Loucy (cell line): ENCODE data around the gene MYADML2.

ENCODE experiments used
- H2AFZ ChIP-seq: fragments of 200-600 bp; sonication (generic); 2 replicates; pipeline ENCODE4 v1.6.0; 2016; ENCODE audit warnings: antibody characterized with exemption, mild to moderate bottlenecking, low read length, moderate library complexity
- H3F3A ChIP-seq: fragments of 200-600 bp; 2 replicates; pipeline ENCODE4 v1.6.0; 2016; ENCODE audit warnings: antibody characterized with exemption, low read depth, mild to moderate bottlenecking
- H3K27me3 ChIP-seq: fragments of 200-600 bp; sonication (generic); 2 replicates; pipeline ENCODE4 v1.6.1; 2014; ENCODE audit warnings: low read length, mild to moderate bottlenecking; ENCODE audit not compliant: insufficient read depth, poor library complexity, severe bottlenecking
- H3K36me3 ChIP-seq: fragments of 200-600 bp; sonication (generic); 2 replicates; pipeline ENCODE4 v1.6.1; 2016; ENCODE audit warnings: low read length; ENCODE audit not compliant: insufficient read depth
- H3K4me1 ChIP-seq: fragments of 200-600 bp; sonication (generic); 2 replicates; pipeline ENCODE4 v1.5.1; 2014; ENCODE audit warnings: low read length, mild to moderate bottlenecking; ENCODE audit not compliant: insufficient read depth, poor library complexity, severe bottlenecking
- H3K4me2 ChIP-seq: fragments of 200-600 bp; sonication (generic); 2 replicates; pipeline ENCODE4 v1.6.0; 2014; ENCODE audit warnings: antibody characterized with exemption, low read length, low read depth, mild to moderate bottlenecking; ENCODE audit not compliant: poor library complexity, severe bottlenecking
- H3K4me3 ChIP-seq: fragments of 200-600 bp; sonication (generic); 2 replicates; pipeline ENCODE4 v1.5.1; 2014; ENCODE audit warnings: low read length, mild to moderate bottlenecking, mixed read lengths; ENCODE audit not compliant: poor library complexity, severe bottlenecking
- H3K79me2 ChIP-seq: fragments of 200-600 bp; sonication (generic); 2 replicates; pipeline ENCODE4 v1.6.1; 2014; ENCODE audit warnings: low read length; ENCODE audit not compliant: insufficient read depth
- H3K9ac ChIP-seq: fragments of 200-600 bp; sonication (generic); 2 replicates; pipeline ENCODE4 v1.6.0; 2014; ENCODE audit warnings: mild to moderate bottlenecking, low read depth, low read length, moderate library complexity; ENCODE audit not compliant: poor library complexity, severe bottlenecking
- H3K9me2 ChIP-seq: fragments of 200-600 bp; sonication (generic); replicated peaks from 2 replicates; pipeline ENCODE4 v1.6.1; 2016; ENCODE audit warnings: low read depth, low read length, mixed read lengths
- H3K9me3 ChIP-seq: fragments of 200-600 bp; sonication (generic); 2 replicates; pipeline ENCODE4 v1.6.1; 2014; ENCODE audit warnings: mild to moderate bottlenecking, antibody characterized with exemption, low read length, low read depth; ENCODE audit not compliant: insufficient read depth
- H4K20me1 ChIP-seq: fragments of 200-600 bp; sonication (generic); 2 replicates; pipeline ENCODE4 v1.6.0; 2014; ENCODE audit warnings: antibody characterized with exemption, low read length, mild to moderate bottlenecking; ENCODE audit not compliant: insufficient read depth, poor library complexity, severe bottlenecking
- EZH2phosphoT487 ChIP-seq: fragments of 200-600 bp; IDR thresholded peaks from 2 replicates; pipeline ENCODE4 v1.6.1; 2018; ENCODE audit warnings: antibody characterized with exemption, mild to moderate bottlenecking, moderate library complexity, borderline replicate concordance
- TF ChIP-seq, protein P1 (sequence below): fragments of 200-600 bp; sonication (generic); conservative IDR thresholded peaks from 2 replicates; pipeline ENCODE4 v1.5.1; 2014; ENCODE audit warnings: mild to moderate bottlenecking, antibody characterized with exemption, low read length

Gene MYADML2

DNA sequence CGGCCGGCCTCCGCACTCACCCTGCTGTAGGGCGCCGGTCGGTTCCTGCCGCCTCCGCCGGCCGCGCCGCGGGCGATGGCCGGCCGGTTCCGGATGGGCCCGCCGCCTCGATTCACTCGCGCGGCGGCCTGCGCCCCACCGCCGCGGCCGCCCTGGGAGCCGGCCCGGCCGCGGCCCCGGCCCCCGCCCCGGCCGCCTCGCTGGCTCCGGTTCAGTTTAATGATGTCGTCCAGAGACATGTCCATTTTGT, 55.8 kb downstream of the MYADML2 start:
- Histone ChIP-seq H3K4me2 (no peak overlapping the region), H3F3A (peaks cover 6% of the 10 kb centered on the region)

GRCh38 chr17:81890447-81891302, 56.4 kb downstream of the MYADML2 start:
- no peak for TF ChIP-seq EZH2phosphoT487
- TF ChIP-seq, protein P1, sequence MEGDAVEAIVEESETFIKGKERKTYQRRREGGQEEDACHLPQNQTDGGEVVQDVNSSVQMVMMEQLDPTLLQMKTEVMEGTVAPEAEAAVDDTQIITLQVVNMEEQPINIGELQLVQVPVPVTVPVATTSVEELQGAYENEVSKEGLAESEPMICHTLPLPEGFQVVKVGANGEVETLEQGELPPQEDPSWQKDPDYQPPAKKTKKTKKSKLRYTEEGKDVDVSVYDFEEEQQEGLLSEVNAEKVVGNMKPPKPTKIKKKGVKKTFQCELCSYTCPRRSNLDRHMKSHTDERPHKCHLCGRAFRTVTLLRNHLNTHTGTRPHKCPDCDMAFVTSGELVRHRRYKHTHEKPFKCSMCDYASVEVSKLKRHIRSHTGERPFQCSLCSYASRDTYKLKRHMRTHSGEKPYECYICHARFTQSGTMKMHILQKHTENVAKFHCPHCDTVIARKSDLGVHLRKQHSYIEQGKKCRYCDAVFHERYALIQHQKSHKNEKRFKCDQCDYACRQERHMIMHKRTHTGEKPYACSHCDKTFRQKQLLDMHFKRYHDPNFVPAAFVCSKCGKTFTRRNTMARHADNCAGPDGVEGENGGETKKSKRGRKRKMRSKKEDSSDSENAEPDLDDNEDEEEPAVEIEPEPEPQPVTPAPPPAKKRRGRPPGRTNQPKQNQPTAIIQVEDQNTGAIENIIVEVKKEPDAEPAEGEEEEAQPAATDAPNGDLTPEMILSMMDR, result no peak
- Histone ChIP-seq H3K9me2 (no peaks in the 10 kb centered on the region), H2AFZ (no peak overlapping the region), H3K27me3 (peaks cover 8% of the 10 kb centered on the region), H3K4me3 (peak overlapping the region; percentile 100), H3F3A (peaks cover 6% of the 10 kb centered on the region), H3K79me2 (peaks cover 85% of the 10 kb centered on the region), H3K36me3 (peaks cover 41% of the 10 kb centered on the region), H3K9ac (peak overlapping the region; percentile 100), H3K4me1 (peaks cover 25% of the 10 kb centered on the region), H3K9me3 (no peaks in the 10 kb centered on the region), H3K4me2 (peak overlapping the region; percentile 92), H4K20me1 (peaks cover 50% of the 10 kb centered on the region)

More for the DNA sequence above, 55.8 kb downstream of the MYADML2 start:
- peaks cover 36% of the 10 kb centered on the region for H3K36me3 ChIP-seq
- no peak overlapping the region for H2AFZ ChIP-seq
- H3K27me3 ChIP-seq, result peaks cover 8% of the 10 kb centered on the region
- H3K79me2 ChIP-seq, result peaks cover 80% of the 10 kb centered on the region
- H3K4me3 ChIP-seq, result peak overlapping the region; percentile 100
- no peaks in the 10 kb centered on the region for H3K9me3 ChIP-seq
- peaks cover 44% of the 10 kb centered on the region for H4K20me1 ChIP-seq
- no peaks in the 10 kb centered on the region for H3K9me2 ChIP-seq
- peaks cover 25% of the 10 kb centered on the region for H3K4me1 ChIP-seq
- TF ChIP-seq, protein P1, result no peak
- no peak for TF ChIP-seq EZH2phosphoT487
- peak overlapping the region; percentile 100 for H3K9ac ChIP-seq
